Sigmoid colon (tissue), 4 donors: Measurements from ENCODE around the gene COPS2.

Experiments used
- CTCF ChIP-seq, 4 experiments: fragments of 450-650 bp in 3 of 4; fragments of 200-600 bp in 1 of 4; IDR thresholded peaks; one replicate each; pipeline ENCODE4 v1.5.1; 2016 to 2019; ENCODE audit warnings: antibody characterized with exemption in 4 of 4, mild to moderate bottlenecking in 3 of 4, moderate library complexity in 2 of 4
- EP300 ChIP-seq, 4 donors: sonication (generic); formaldehyde crosslinking; IDR thresholded peaks; one replicate each; pipeline ENCODE4 v1.6.1; 2017; ENCODE audit warnings: antibody characterized with exemption in 4 of 4
- POLR2A ChIP-seq, 2 donors: fragments of 450-650 bp; IDR thresholded peaks; one replicate each; pipeline ENCODE4 v1.6.1; 2016; ENCODE audit warnings: antibody characterized with exemption in 2 of 2, mild to moderate bottlenecking in 2 of 2, moderate library complexity in 2 of 2
- POLR2AphosphoS5 ChIP-seq, 4 donors: sonication (generic); formaldehyde crosslinking; IDR thresholded peaks; one replicate each; pipeline ENCODE4 v1.6.1; 2017; ENCODE audit warnings: antibody characterized with exemption in 4 of 4

- TF ChIP-seq CTCF (IDR thresholded peaks at IDR 0.05) (no peak), POLR2A (IDR thresholded peaks at IDR 0.05) (no peak), POLR2AphosphoS5 (IDR thresholded peaks at IDR 0.05) (no peak), EP300 (IDR thresholded peaks at IDR 0.05) (no peak)
These were observed 61.9 kb downstream of the COPS2 start for GRCh38 chr15:49093252-49094105.
